Breast epithelium (tissue), 3 donors: ENCODE data around the gene ARFGAP1.

Experiments used
- POLR2A ChIP-seq: fragments of 450-650 bp; IDR thresholded peaks from one replicate; pipeline ENCODE4 v1.6.1; 2016; ENCODE audit warnings: antibody characterized with exemption, mild to moderate bottlenecking, moderate library complexity
- POLR2AphosphoS5 ChIP-seq, 3 donors: sonication (generic); formaldehyde crosslinking; IDR thresholded peaks; one replicate each; pipeline ENCODE4 v1.6.1; 2017; ENCODE audit warnings: antibody characterized with exemption in 3 of 3
- TF ChIP-seq, protein P1 (sequence below), 3 donors: fragments of 450-650 bp; IDR thresholded peaks; one replicate each; pipeline ENCODE4 v1.5.1; 2016 to 2017; ENCODE audit warnings: antibody characterized with exemption in 3 of 3, mild to moderate bottlenecking in 3 of 3, moderate library complexity in 3 of 3

DNA sequence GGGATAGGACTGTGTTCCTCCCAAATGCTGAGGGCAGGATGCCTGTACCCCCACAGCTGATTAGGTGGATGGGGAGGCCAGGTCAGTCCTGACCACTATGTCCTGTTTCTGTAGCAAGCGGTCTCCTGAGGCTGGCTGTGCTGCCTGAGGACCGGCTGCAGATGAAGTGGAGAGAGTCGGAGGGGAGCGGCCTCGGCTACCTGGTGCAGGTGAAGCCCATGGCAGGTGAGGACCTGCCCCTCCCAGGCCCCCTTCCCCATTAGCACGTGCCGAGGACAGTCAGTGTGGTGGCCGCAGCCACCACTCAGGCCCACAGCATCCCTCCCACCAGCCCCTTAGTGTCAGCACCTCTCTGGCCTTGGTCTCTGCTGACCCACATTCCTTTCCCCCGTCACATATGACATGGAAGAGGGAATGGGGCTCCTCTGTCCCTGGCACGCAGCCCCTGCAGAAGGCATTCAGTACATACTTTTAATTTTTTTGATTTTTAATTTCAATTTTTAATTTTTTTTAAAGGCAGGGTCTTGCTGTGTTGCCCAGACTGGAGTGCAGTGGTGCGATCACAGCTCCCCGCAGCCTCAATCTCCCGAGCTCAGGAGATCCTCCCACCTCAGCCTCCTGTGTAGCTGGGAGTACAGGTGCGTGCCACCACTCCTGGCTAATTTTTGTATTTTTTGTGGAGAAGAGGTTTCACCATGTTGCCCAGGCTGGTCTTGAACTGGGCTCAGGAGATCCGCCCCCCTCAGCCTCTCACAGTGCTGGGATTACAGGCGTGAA lies 25.4 kb downstream of the ARFGAP1 start:
- TF ChIP-seq, protein P1, sequence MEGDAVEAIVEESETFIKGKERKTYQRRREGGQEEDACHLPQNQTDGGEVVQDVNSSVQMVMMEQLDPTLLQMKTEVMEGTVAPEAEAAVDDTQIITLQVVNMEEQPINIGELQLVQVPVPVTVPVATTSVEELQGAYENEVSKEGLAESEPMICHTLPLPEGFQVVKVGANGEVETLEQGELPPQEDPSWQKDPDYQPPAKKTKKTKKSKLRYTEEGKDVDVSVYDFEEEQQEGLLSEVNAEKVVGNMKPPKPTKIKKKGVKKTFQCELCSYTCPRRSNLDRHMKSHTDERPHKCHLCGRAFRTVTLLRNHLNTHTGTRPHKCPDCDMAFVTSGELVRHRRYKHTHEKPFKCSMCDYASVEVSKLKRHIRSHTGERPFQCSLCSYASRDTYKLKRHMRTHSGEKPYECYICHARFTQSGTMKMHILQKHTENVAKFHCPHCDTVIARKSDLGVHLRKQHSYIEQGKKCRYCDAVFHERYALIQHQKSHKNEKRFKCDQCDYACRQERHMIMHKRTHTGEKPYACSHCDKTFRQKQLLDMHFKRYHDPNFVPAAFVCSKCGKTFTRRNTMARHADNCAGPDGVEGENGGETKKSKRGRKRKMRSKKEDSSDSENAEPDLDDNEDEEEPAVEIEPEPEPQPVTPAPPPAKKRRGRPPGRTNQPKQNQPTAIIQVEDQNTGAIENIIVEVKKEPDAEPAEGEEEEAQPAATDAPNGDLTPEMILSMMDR (IDR thresholded peaks at IDR 0.05) = no peak
- TF ChIP-seq POLR2A (no peak), POLR2AphosphoS5 (IDR thresholded peaks at IDR 0.05) (no peak)
